Astrocyte (in vitro differentiated cells and primary cell): ENCODE data around the gene ATG101. TPM values are rescaled to one million over a fixed set of nuclear protein-coding genes. Genes with fewer than 3 reads are reported as not detected.

Experiments
- total RNA-seq: library from RNA; stranded (reverse); gene quantifications from 2 replicates; pipeline ENCODE4 v1.2.1, GENCODE V29; 2021

The ATG101 gene
- total RNA-seq, 1 donor from 2014 or later = 54.2 TPM

Other genes starting within 250 kb of the ATG101 start
- 5.0 and 6.7 TPM in 2 replicates for gene FIGNL2, start 221.3 kb upstream of the ATG101 start, total RNA-seq
- gene ANKRD33, start 181.9 kb upstream of the ATG101 start, total RNA-seq = not detected in 2 replicates
- 0.95 and 1.3 TPM in 2 replicates for gene ACVRL1, start 162.5 kb upstream of the ATG101 start, total RNA-seq
- 13.8 and 15.4 TPM in 2 replicates for gene ACVR1B, start 118.3 kb upstream of the ATG101 start, total RNA-seq
- gene TAMALIN, start 63.0 kb upstream of the ATG101 start, total RNA-seq = 9.6 and 12.4 TPM in 2 replicates
- gene NR4A1, start 18.5 kb upstream of the ATG101 start, total RNA-seq = 1.6 and 2.3 TPM in 2 replicates
- 0.18 TPM in 1 of 2 replicates, not detected in the other for gene SMIM41, start 9.7 kb downstream of the ATG101 start, total RNA-seq
- gene KRT80, start 122.0 kb downstream of the ATG101 start, total RNA-seq = 2.8 and 3.6 TPM in 2 replicates
- 97.6 and 149 TPM in 2 replicates for gene KRT7, start 163.3 kb downstream of the ATG101 start, total RNA-seq
- 0.24 and 0.43 TPM in 2 replicates for gene KRT86, start 204.7 kb downstream of the ATG101 start, total RNA-seq
- gene KRT81, start 221.6 kb downstream of the ATG101 start, total RNA-seq = 1.2 TPM in 2 replicates